Naive thymus-derived CD8-positive, alpha-beta T cell (primary cell): Measurements from ENCODE around the gene NHSL1. TPM values are rescaled to one million over a fixed set of nuclear protein-coding genes. Genes with fewer than 3 reads are reported as not detected.

Experiments
- ATAC-seq, 2 donors: fragments of 150-1000 bp; cut with Tn5 transposase in 1 of 2; sonication (Bioruptor Pico), chemical (Tn5 transposase) in 1 of 2; 1 replicate in 1 of 2; 2 replicates in 1 of 2; pipeline ENCODE4 v1.10.0; 2021; ENCODE audit warnings: mild to moderate bottlenecking in 2 of 2, moderate library complexity in 2 of 2
- POLR2A ChIA-PET: fragments of 350-600 bp; sonication (Branson Sonifier 250); formaldehyde crosslinking; loops from one replicate; lab custom pipeline; 2021; ENCODE audit warnings: antibody characterized with exemption; lab: Charles Lee
- DNase-seq, 10 donors: peaks; one replicate each; pipeline versions ENCODE4 v3.0.0 to v3.0.0-alpha.2; 2020 to 2022
- H3K27ac Mint-ChIP-seq, 10 donors: one replicate each; pipeline ENCODE4 v1.8.0; 2020 to 2022; ENCODE audit warnings: mild to moderate bottlenecking in 10 of 10, mixed read lengths in 10 of 10, moderate library complexity in 4 of 10, inconsistent platforms in 1 of 10
- H3K27me3 Mint-ChIP-seq, 5 donors: one replicate each; pipeline ENCODE4 v1.8.0; 2021 to 2022; ENCODE audit warnings: mixed read lengths in 5 of 5
- H3K36me3 Mint-ChIP-seq, 3 donors: one replicate each; pipeline ENCODE4 v1.8.0; 2020 to 2022; ENCODE audit warnings: mixed read lengths in 3 of 3, mild to moderate bottlenecking in 2 of 3, inconsistent platforms in 1 of 3
- H3K4me1 Mint-ChIP-seq, 4 donors: one replicate each; pipeline ENCODE4 v1.8.0; 2021 to 2022; ENCODE audit warnings: mixed read lengths in 4 of 4
- H3K4me3 Mint-ChIP-seq, 10 donors: one replicate each; pipeline ENCODE4 v1.8.0; 2020 to 2022; ENCODE audit warnings: mild to moderate bottlenecking in 10 of 10, mixed read lengths in 10 of 10, moderate library complexity in 6 of 10, inconsistent platforms in 1 of 10
- H3K9me3 Mint-ChIP-seq, 9 donors: one replicate each; pipeline ENCODE4 v1.8.0; 2020 to 2022; ENCODE audit warnings: mixed read lengths in 9 of 9, mild to moderate bottlenecking in 3 of 9, inconsistent platforms in 1 of 9, moderate library complexity in 1 of 9
- polyA plus RNA-seq, 3 donors: library from polyadenylated mRNA; unstranded; fragments of 300-500 nt; fragmentation: Illumina TruSeq; gene quantifications; one replicate each; pipeline ENCODE4 v1.2.3, GENCODE V29; 2021
- total RNA-seq, 8 experiments: library from RNA in 2 of 8; stranded (reverse) in 2 of 8; gene quantifications; one replicate each; pipeline ENCODE4 v1.2.3 and lab custom pipeline; 2021 to 2026

Gene NHSL1
- total and polyA plus RNA-seq, 5 experiments from 2014 or later, result 0.05 to 0.08 TPM; not detected in 3

- ATAC-seq (no peak), DNase-seq (no peak)
- Mint-ChIP-seq H3K27ac (no peak overlapping the region), H3K4me1 (no peaks in the 10 kb centered on the region), H3K27me3 (peaks cover 5 to 19% (median 9%) of the 10 kb centered on the region in 5 donors), H3K9me3 (no peaks in the 10 kb centered on the region), H3K4me3 (no peak overlapping the region), H3K36me3 (no peaks in the 10 kb centered on the region)
- POLR2A ChIA-PET, result no interaction called here
Observed at GRCh38 chr6:138531387-138531786, 32.1 kb upstream of the NHSL1 start.

DNA sequence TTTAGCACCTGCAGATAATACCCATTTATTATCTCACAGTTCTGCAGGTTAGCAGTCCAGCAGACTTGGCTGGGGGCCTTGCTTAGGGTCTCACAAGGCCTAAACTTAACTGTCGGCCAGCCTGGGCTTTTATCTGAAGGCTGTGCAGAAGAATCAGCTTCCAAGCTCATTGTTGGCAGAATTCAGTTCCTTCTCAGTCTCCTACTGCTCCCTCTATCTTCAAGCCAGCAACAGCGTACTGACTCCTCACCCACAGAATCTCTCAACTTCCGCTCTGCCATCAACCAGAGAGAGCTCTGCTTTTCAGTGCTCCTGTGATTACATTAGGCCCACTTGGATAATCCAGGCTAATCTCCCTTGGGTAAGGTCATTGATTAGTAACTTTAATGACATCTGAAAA, 30.2 kb upstream of the NHSL1 start:
- Mint-ChIP-seq H3K9me3 (no peaks in the 10 kb centered on the region), H3K4me1 (no peaks in the 10 kb centered on the region), H3K36me3 (no peaks in the 10 kb centered on the region), H3K27me3 (peaks cover 5 to 19% (median 8%) of the 10 kb centered on the region in 5 donors), H3K4me3 (no peak overlapping the region), H3K27ac (no peak overlapping the region)
- DNase-seq (no peak), ATAC-seq (no peak)
- POLR2A ChIA-PET, result no interaction called here

- peaks cover 5 to 19% (median 8%) of the 10 kb centered on the region in 5 donors for H3K27me3 Mint-ChIP-seq
- DNase-seq (no peak), ATAC-seq (no peak)
- H3K4me3 Mint-ChIP-seq, result no peak overlapping the region
- POLR2A ChIA-PET, result no interaction called here
- no peaks in the 10 kb centered on the region for H3K9me3 Mint-ChIP-seq
- no peaks in the 10 kb centered on the region for H3K36me3 Mint-ChIP-seq
- no peaks in the 10 kb centered on the region for H3K4me1 Mint-ChIP-seq
- peak overlapping the region in 1 of 10 donors; percentile 14 for H3K27ac Mint-ChIP-seq
Observed at GRCh38 chr6:138528956-138529355, 29.7 kb upstream of the NHSL1 start.

- POLR2A ChIA-PET, result interaction anchor here (0.6 kb wide), 1 partner anchor 128 kb away, joined by 3 read pairs; no protein-coding TSS in a partner anchor
- Mint-ChIP-seq H3K36me3 (no peaks in the 10 kb centered on the region), H3K4me3 (no peak overlapping the region), H3K27me3 (peaks cover 5 to 19% (median 8%) of the 10 kb centered on the region in 5 donors), H3K4me1 (no peaks in the 10 kb centered on the region), H3K9me3 (no peaks in the 10 kb centered on the region), H3K27ac (no peak overlapping the region)
- DNase-seq, result no peak
- ATAC-seq, result no peak
Observed at GRCh38 chr6:138528137-138528536, 28.8 kb upstream of the NHSL1 start.

DNA sequence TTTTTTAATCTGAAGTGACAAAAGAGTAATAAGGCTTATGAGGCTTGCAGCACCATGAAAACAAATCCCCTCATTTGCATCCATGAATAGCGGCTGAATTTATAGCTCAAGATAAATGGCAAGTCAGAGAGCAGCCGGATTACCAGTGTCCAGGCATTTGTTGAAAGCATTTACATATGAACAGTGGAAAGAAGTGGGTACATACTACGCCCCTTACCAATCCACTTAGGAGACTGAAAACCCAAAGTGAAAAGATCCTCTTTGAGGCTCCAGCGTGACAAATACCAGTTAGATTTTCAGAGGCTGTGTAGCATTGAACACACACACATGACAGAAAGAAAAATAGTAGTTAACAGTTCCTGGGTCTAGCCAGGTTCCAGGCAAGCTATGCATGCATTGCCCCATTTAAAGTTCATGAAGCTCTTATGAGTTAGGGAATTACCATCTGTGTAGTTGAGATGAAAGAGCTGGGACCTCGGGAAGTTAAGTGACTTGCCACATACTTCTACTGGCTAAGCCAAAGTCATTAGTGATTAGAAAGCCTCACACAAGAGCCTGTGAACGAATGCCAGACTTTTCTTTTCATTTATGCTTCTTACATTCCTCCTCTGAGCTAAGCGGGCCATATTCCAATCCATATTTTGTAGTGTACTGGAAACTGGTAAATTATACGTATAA, 28.3 kb upstream of the NHSL1 start:
- Mint-ChIP-seq H3K27ac (no peak overlapping the region), H3K9me3 (no peaks in the 10 kb centered on the region), H3K4me1 (no peaks in the 10 kb centered on the region), H3K36me3 (no peaks in the 10 kb centered on the region), H3K27me3 (peaks cover 4 to 17% (median 5%) of the 10 kb centered on the region in 5 donors), H3K4me3 (no peak overlapping the region)
- POLR2A ChIA-PET, result interaction anchor here (0.6 kb wide), 1 partner anchor 129 kb away, joined by 3 read pairs; no protein-coding TSS in a partner anchor
- ATAC-seq, result no peak
- no peak for DNase-seq

- no peak for DNase-seq
- H3K36me3 Mint-ChIP-seq, result no peaks in the 10 kb centered on the region
- no peak for ATAC-seq
- no peak overlapping the region for H3K4me3 Mint-ChIP-seq
- H3K27me3 Mint-ChIP-seq, result peaks cover 3 to 10% (median 4%) of the 10 kb centered on the region in 5 donors
- H3K4me1 Mint-ChIP-seq, result peaks cover 0 to 3% (median 1%) of the 10 kb centered on the region in 4 donors
- POLR2A ChIA-PET, result no interaction called here
- H3K27ac Mint-ChIP-seq, result no peak overlapping the region
- H3K9me3 Mint-ChIP-seq, result no peaks in the 10 kb centered on the region
Observed at GRCh38 chr6:138526822-138527235, 27.5 kb upstream of the NHSL1 start.

GRCh38 chr6:138525355-138525754, 26.1 kb upstream of the NHSL1 start:
- ATAC-seq (no peak), DNase-seq (no peak)
- Mint-ChIP-seq H3K4me1 (peaks cover 0 to 8% (median 4%) of the 10 kb centered on the region in 4 donors), H3K9me3 (no peaks in the 10 kb centered on the region), H3K36me3 (no peaks in the 10 kb centered on the region), H3K4me3 (no peak overlapping the region), H3K27me3 (peaks cover 0 to 9% (median 5%) of the 10 kb centered on the region in 5 donors), H3K27ac (no peak overlapping the region)
- POLR2A ChIA-PET, result no interaction called here

DNA sequence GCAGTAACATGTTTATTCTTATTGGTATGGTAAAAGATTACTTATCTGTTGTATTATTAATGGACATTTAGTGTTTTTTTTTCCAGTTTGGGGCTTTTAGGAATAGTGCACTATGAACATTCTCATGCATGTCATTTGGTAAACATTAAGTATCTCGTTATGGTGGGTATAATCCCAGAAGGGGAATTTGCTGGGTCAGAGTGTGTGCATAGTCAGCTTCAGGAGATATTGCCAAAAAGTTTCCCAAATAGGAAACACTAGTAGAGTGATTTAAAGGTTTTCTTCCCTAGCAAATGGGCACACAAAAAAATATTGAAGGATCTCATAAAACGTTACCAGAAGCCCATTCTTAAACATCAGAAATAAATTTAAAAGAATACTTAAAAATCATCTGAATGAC, 25.2 kb upstream of the NHSL1 start:
- Mint-ChIP-seq H3K27ac (no peak overlapping the region), H3K4me1 (peaks cover 0 to 8% (median 4%) of the 10 kb centered on the region in 4 donors), H3K36me3 (no peaks in the 10 kb centered on the region), H3K9me3 (no peaks in the 10 kb centered on the region), H3K27me3 (peaks cover 0 to 10% (median 5%) of the 10 kb centered on the region in 5 donors), H3K4me3 (no peak overlapping the region)
- DNase-seq, result no peak
- POLR2A ChIA-PET, result no interaction called here
- no peak for ATAC-seq

DNA sequence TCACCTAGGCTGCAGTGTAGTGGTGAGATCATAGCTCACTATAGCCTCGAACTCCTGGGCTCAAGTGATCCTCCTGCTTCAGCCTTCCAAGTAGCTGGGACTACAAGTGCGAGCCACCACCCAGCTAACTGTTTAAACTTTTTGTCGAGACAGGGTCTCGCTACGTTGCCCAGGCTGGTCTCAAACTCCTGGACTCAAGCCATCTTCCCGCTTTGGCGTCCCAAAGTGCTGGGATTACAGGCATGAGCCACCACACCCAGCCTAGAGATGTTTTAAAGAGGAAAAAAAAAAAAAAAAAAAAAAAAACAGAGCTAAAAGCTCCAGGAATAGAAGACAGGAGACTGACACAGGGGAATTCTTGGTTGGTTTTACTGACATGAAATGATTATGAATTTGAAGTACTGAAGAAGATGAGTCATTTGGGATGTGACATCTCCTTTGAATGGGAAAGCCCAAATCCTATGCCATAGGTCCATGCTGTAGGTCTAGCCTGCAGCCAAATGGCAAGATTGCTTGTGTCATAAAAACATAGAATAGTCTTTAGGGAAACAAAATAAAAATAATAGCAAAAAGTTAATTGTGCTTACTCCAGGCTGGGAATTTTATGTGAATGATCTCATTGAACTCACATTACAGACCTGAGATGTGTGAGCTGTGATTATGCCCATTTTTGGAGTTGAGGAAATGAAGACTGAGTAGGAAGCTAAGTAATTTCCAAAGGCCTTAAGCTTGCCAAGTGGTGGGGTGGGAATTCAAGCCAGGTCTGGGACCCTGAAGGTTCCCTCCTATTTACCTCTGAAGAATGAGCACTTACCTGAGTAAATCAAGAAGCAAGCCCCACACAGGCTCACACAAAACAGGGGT, 24.3 kb upstream of the NHSL1 start:
- H3K27ac Mint-ChIP-seq, result no peak overlapping the region
- no peak overlapping the region for H3K4me3 Mint-ChIP-seq
- H3K36me3 Mint-ChIP-seq, result no peaks in the 10 kb centered on the region
- ATAC-seq (no peak), DNase-seq (no peak)
- POLR2A ChIA-PET, result no interaction called here
- peaks cover 0 to 8% (median 4%) of the 10 kb centered on the region in 4 donors for H3K4me1 Mint-ChIP-seq
- H3K9me3 Mint-ChIP-seq, result no peaks in the 10 kb centered on the region
- H3K27me3 Mint-ChIP-seq, result peaks cover 0 to 10% (median 5%) of the 10 kb centered on the region in 5 donors

DNA sequence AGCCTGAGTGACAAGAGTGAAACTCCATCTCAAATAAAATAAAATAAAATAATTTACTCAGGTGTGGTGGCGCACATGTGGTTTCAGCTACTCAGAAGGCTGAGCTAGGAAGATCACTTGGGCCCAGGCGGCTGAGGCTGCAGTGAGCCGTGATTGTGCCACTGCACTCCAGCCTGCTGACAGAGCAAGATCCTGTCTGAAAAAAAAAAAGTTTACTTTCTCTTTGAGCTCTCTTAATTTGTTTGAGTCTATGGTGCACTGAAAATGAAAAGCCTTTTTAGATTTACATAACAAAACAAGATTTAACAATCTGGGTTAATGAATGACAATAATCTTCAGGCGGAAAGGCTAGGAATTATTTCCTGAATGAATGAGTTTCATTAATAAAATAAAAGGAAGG, 23.3 kb upstream of the NHSL1 start:
- Mint-ChIP-seq H3K36me3 (no peaks in the 10 kb centered on the region), H3K9me3 (peaks cover 0 to 2% (median 0%) of the 10 kb centered on the region in 9 donors), H3K27ac (no peak overlapping the region), H3K4me1 (peaks cover 0 to 8% (median 5%) of the 10 kb centered on the region in 4 donors), H3K27me3 (peaks cover 0 to 9% (median 5%) of the 10 kb centered on the region in 5 donors), H3K4me3 (no peak overlapping the region)
- DNase-seq (no peak), ATAC-seq (no peak)
- POLR2A ChIA-PET, result no interaction called here

DNA sequence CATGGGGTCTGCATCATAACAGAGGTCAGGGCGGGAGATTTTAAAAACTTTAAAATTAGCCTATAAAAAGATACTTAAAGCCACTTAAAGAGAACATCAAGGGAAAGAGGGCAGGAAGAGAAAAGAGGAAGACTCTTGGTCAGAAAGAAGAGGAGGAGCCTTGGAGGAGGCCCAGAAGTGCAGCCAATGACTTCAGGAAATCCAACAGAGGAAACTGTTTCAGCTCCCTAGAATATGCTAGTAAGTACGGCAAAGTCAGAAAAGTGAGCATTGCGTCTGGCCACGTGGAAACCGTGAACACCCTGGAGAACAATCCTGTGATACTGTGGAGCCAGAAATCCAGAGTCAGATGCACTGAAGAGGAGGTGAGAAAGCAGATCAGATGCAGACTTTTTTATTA, 22.5 kb upstream of the NHSL1 start:
- DNase-seq (no peak), ATAC-seq (no peak)
- Mint-ChIP-seq H3K27me3 (peaks cover 0 to 7% (median 5%) of the 10 kb centered on the region in 5 donors), H3K27ac (no peak overlapping the region), H3K4me1 (peaks cover 0 to 8% (median 5%) of the 10 kb centered on the region in 4 donors), H3K36me3 (no peaks in the 10 kb centered on the region), H3K9me3 (peaks cover 0 to 3% (median 0%) of the 10 kb centered on the region in 9 donors), H3K4me3 (no peak overlapping the region)
- POLR2A ChIA-PET, result no interaction called here

DNA sequence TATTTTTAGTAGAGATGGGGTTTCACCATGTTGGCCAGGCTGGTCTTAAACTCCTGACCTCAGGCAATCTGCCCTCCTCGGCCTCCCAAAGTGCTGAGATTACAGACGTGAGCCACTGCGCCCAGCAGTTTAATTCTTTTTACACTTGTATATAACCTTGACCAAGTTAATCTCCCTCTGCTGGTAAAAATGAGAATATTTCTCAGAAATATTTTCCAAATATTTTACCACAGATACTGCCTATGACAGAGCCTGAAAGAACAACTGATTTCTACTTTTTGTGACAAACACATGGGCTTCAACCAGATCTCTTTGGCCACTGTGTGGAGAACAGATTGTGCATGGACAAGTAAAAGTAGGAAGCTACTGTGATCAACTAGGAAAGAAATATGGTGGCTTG, 21.2 kb upstream of the NHSL1 start:
- Mint-ChIP-seq H3K27me3 (peaks cover 0 to 6% (median 4%) of the 10 kb centered on the region in 5 donors), H3K9me3 (peaks cover 0 to 3% (median 0%) of the 10 kb centered on the region in 9 donors), H3K36me3 (no peaks in the 10 kb centered on the region), H3K27ac (no peak overlapping the region), H3K4me3 (no peak overlapping the region), H3K4me1 (peaks cover 0 to 11% (median 6%) of the 10 kb centered on the region in 4 donors)
- DNase-seq (peak in 1 of 10 donors; percentile 12), ATAC-seq (no peak)
- POLR2A ChIA-PET, result no interaction called here

- no peak overlapping the region for H3K4me3 Mint-ChIP-seq
- ATAC-seq (no peak), DNase-seq (no peak)
- H3K9me3 Mint-ChIP-seq, result peaks cover 0 to 3% (median 0%) of the 10 kb centered on the region in 9 donors
- peaks cover 0 to 6% (median 4%) of the 10 kb centered on the region in 5 donors for H3K27me3 Mint-ChIP-seq
- POLR2A ChIA-PET, result interaction anchor here (0.6 kb wide), 1 partner anchor 405 kb away, joined by 3 read pairs; no protein-coding TSS in a partner anchor
- peaks cover 5 to 20% (median 13%) of the 10 kb centered on the region in 4 donors for H3K4me1 Mint-ChIP-seq
- no peaks in the 10 kb centered on the region for H3K36me3 Mint-ChIP-seq
- H3K27ac Mint-ChIP-seq, result no peak overlapping the region
Observed at GRCh38 chr6:138518054-138518453, 18.8 kb upstream of the NHSL1 start.
